Ovary (tissue), 9 donors: ENCODE results near the gene THRAP3. TPM values are rescaled to one million over a fixed set of nuclear protein-coding genes. Genes with fewer than 3 reads are reported as not detected.
"Not testable (repeated sequence)": the region's sequence is repeated elsewhere in the genome, so short reads cannot be mapped to it uniquely, and the experiment has no call there.

Experiments
- DNase-seq, 5 donors: peaks; one replicate each; pipeline ENCODE4 v3.0.0-alpha.2; 2019 to 2020
- H3K27ac ChIP-seq, 2 donors: fragments of 200-600 bp; one replicate each; pipeline versions ENCODE4 v1.5.1 to v1.8.0; 2019 to 2022
- H3K27me3 ChIP-seq: fragments of 200-600 bp; one replicate; pipeline ENCODE4 v1.8.0; 2022
- H3K36me3 ChIP-seq: fragments of 200-600 bp; sonication (generic); one replicate; pipeline ENCODE4 v1.5.1; 2019
- H3K4me1 ChIP-seq: one replicate; pipeline ENCODE4 v1.8.1; 2013; ENCODE audit warnings: mild to moderate bottlenecking, moderate library complexity; ENCODE audit not compliant: insufficient read depth
- H3K4me3 ChIP-seq: fragments of 200-600 bp; sonication (generic); one replicate; pipeline ENCODE4 v1.5.1; 2017
- H3K9me3 ChIP-seq, 2 donors: fragments of 200-600 bp in 1 of 2; sonication (generic) in 1 of 2; one replicate each; pipeline versions ENCODE4 v1.5.1 to v1.8.1; 2013 to 2019; ENCODE audit warnings: mild to moderate bottlenecking in 1 of 2, moderate library complexity in 1 of 2
- EP300 ChIP-seq: sonication (generic); formaldehyde crosslinking; IDR thresholded peaks from one replicate; pipeline ENCODE4 v1.6.1; 2017; ENCODE audit warnings: antibody characterized with exemption
- POLR2A ChIP-seq: fragments of 450-650 bp; IDR thresholded peaks from one replicate; pipeline ENCODE4 v1.6.1; 2017; ENCODE audit warnings: antibody characterized with exemption, mild to moderate bottlenecking, moderate library complexity
- WGBS, 3 donors: extraction: QIAGEN DNeasy Blood & Tissue Kit in 1 of 3; methylation state at CpG; one replicate each; pipeline versions ENCODE4 v1.1.5 to v1.1.7; 2013 to 2017; 5-methylcytosine and 5-hydroxymethylcytosine counted together
- intact Hi-C, 4 donors: fragments of 100-400 bp; cut with DNase I; formaldehyde crosslinking; loops; one replicate each; pipeline versions ENCODE4 v1.11.0 to v1.15.1; 2022 to 2023
- polyA plus RNA-seq, 2 donors: library from polyadenylated mRNA; stranded (reverse); fragments of 200-250 nt in 1 of 2; fragments of 350-450 nt in 1 of 2; fragmentation: Illumina TruSeq in 1 of 2; extraction: RNeasy Lipid Tissue Mini Kit (QIAGEN cat#74804) in 1 of 2; gene quantifications; one replicate each; pipeline ENCODE4 v1.2.3, GENCODE V29; 2013 to 2014
- total RNA-seq, 7 donors: library from RNA; depleted of rRNA in 2 of 7; stranded (reverse); fragments of >200 nt in 2 of 7; fragmentation: NEBNext Ultra II Directional in 3 of 7; extraction: Animal tissue kit (Norgen Biotek cat#: 25700) in 3 of 7; gene quantifications; one replicate each; pipeline versions ENCODE4 v1.1.0 to v1.2.4, GENCODE V29; 2016 to 2023
- TF ChIP-seq, protein P1 (sequence below), 3 donors: fragments of 450-650 bp in 2 of 3; fragments of 200-600 bp in 1 of 3; IDR thresholded peaks; one replicate each; pipeline versions ENCODE4 v1.5.1 to v1.8.0; 2016 to 2022; ENCODE audit warnings: antibody characterized with exemption in 3 of 3, mild to moderate bottlenecking in 1 of 3
- donor health status: DM: no; HTN: no; CAD: no; lungs with moderate emphysema.
- donor health status: DM: no; HTN: no; CAD: no.
- donor health status: Bipolar disorder and iron deficiency.
- donor health status: DM: yes; HTN: yes; CAD: no.
- donor health status: DM: no; HTN: no; CAD: no.
- donor health status: DM: yes; HTN: yes; CAD: no.

Gene THRAP3
- total and polyA plus RNA-seq, 9 donors = 40.2 to 109 (median 92.6) TPM

DNA sequence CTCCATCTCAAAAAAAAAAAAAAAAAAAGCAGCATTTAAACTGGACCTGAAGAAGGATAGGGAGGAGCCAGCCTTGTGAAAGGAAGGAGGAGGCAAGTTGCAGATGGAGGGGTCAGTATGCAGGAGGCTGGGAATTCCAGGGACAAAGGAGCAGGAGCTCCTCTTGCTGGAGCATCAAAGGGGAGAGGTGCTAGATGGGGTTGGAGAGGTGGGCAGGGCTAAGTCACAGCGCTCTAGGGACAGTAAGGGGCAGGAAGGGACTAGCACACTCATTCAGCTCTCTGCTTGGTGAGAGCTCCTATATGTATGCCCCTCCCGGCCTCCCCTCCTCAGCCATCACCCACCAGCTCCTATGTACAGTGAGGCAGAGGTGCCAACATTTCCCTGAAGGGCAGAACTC, 41.5 kb upstream of the THRAP3 start:
- peaks cover 1% of the 10 kb centered on the region for H3K4me1 ChIP-seq
- H3K27ac ChIP-seq = no peak overlapping the region
- H3K27me3 ChIP-seq = no peaks in the 10 kb centered on the region
- TF ChIP-seq EP300 (no peak), POLR2A (no peak)
- TF ChIP-seq, protein P1, sequence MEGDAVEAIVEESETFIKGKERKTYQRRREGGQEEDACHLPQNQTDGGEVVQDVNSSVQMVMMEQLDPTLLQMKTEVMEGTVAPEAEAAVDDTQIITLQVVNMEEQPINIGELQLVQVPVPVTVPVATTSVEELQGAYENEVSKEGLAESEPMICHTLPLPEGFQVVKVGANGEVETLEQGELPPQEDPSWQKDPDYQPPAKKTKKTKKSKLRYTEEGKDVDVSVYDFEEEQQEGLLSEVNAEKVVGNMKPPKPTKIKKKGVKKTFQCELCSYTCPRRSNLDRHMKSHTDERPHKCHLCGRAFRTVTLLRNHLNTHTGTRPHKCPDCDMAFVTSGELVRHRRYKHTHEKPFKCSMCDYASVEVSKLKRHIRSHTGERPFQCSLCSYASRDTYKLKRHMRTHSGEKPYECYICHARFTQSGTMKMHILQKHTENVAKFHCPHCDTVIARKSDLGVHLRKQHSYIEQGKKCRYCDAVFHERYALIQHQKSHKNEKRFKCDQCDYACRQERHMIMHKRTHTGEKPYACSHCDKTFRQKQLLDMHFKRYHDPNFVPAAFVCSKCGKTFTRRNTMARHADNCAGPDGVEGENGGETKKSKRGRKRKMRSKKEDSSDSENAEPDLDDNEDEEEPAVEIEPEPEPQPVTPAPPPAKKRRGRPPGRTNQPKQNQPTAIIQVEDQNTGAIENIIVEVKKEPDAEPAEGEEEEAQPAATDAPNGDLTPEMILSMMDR (IDR thresholded peaks at IDR 0.05) = no peak
- no peaks in the 10 kb centered on the region for H3K36me3 ChIP-seq
- no peak overlapping the region for H3K4me3 ChIP-seq
- intact Hi-C loops = loop anchor here in 1 of 4 donors (10.0 kb wide), 1 partner anchor 102 kb away; no protein-coding TSS in a partner anchor
- no peak for DNase-seq
- 58 to 61% (median 59%) methylated on average over 2 of the region's 2 CpGs for WGBS, 3 donors
- H3K9me3 ChIP-seq = no peaks in the 10 kb centered on the region

- 65 to 76% (median 74%) methylated on average over 2 of the region's 2 CpGs for WGBS, 3 donors
These were observed 40.9 kb upstream of the THRAP3 start for GRCh38 chr1:36183309-36183856.

DNA sequence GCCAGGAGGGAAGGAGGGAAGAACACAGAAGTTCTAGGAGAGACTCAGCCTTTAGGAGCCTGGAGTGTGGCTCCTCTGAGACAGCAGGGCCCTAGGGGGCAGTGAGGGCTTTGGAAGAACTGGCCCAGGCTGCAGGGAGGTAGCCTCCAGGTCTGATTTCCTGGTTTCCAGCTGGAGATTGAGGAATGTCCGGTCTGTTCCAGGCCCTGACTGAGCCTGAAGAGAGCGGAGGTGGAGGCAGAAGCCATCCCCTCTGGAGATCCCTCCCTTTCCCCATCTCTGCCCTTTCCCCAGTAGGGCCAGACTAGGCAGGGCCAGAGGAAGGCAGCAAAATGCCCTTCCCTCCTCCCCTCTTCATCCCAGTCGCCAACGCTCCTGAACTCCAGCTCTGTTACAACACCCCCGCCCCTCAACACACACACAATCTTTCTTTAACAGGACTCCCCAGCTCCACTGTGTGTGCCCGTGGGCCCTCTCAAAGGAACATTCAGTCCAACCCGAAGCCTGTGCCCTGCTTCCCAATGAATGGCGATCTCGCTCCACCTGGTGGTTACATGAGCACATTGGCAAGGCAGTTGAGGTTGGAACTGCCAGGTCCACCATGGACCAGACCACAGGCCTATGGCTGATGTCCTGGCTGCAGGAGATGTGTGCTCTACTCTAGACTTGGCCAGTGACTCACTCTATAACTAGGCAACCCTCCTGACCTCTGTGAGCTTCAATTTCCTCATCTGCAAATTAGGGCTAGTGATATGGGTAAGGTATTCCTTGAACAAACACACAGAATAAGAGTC, 36.2 kb upstream of the THRAP3 start:
- intact Hi-C loops = loop anchor here (2.0 to 10.0 kb wide), 5 partner anchors 36 to 97 kb away; partner anchors contain the start of gene TRAPPC3 (in 1 of the 4)
- H3K9me3 ChIP-seq = no peaks in the 10 kb centered on the region
- H3K27me3 ChIP-seq = no peaks in the 10 kb centered on the region
- DNase-seq = peak; percentile 77 to 85 (median 82)
- peak overlapping the region; percentile 47 to 55 for H3K27ac ChIP-seq
- no peaks in the 10 kb centered on the region for H3K36me3 ChIP-seq
- H3K4me1 ChIP-seq = peaks cover 4% of the 10 kb centered on the region
- TF ChIP-seq EP300 = no peak
- TF ChIP-seq, protein P1 (IDR thresholded peaks at IDR 0.05) = peak; percentile 67 to 90 (median 89)
- peak; percentile 5 for TF ChIP-seq POLR2A
- no peak overlapping the region for H3K4me3 ChIP-seq
- 4 to 5% (median 4%) methylated on average over 9 of the region's 9 CpGs for WGBS, 3 donors

More at GRCh38 chr1:36183309-36183856, 40.9 kb upstream of the THRAP3 start:
- DNase-seq = no peak
- no peak for TF ChIP-seq POLR2A
- TF ChIP-seq, protein P1 (IDR thresholded peaks at IDR 0.05) = no peak
- no peak for TF ChIP-seq EP300
- H3K36me3 ChIP-seq = no peaks in the 10 kb centered on the region
- H3K27ac ChIP-seq = no peak overlapping the region
- H3K4me3 ChIP-seq = no peak overlapping the region
- H3K27me3 ChIP-seq = no peaks in the 10 kb centered on the region
- intact Hi-C loops = loop anchor here in 1 of 4 donors (10.0 kb wide), 1 partner anchor 101 kb away; no protein-coding TSS in a partner anchor
- no peaks in the 10 kb centered on the region for H3K9me3 ChIP-seq
- H3K4me1 ChIP-seq = peaks cover 4% of the 10 kb centered on the region

GRCh38 chr1:36196805-36197204, 27.4 kb upstream of the THRAP3 start:
- H3K27me3 ChIP-seq, H3K4me1 ChIP-seq, DNase-seq, intact Hi-C loops, H3K36me3 ChIP-seq, H3K27ac ChIP-seq, H3K4me3 ChIP-seq, H3K9me3 ChIP-seq: not testable (repeated sequence)
- 91 to 93% (median 92%) methylated on average over 12 of the region's 12 CpGs for WGBS, 3 donors

GRCh38 chr1:36198641-36199040, 25.6 kb upstream of the THRAP3 start:
- intact Hi-C loops = no loop called here
- DNase-seq = no peak
- H3K4me3 ChIP-seq = no peak overlapping the region
- H3K9me3 ChIP-seq = no peaks in the 10 kb centered on the region
- 85 to 95% (median 93%) methylated on average over 5 of the region's 5 CpGs for WGBS, 3 donors
- TF ChIP-seq POLR2A (no peak), EP300 (no peak)
- TF ChIP-seq, protein P1 (IDR thresholded peaks at IDR 0.05) = no peak
- no peak overlapping the region for H3K27ac ChIP-seq
- peaks cover 4% of the 10 kb centered on the region for H3K4me1 ChIP-seq
- no peaks in the 10 kb centered on the region for H3K36me3 ChIP-seq
- H3K27me3 ChIP-seq = no peaks in the 10 kb centered on the region
